ENCODE data around the gene CADM1.

- TF ChIP-seq CTCF (conservative IDR thresholded peaks at IDR 0.05; ENCODE audit: low read depth, low read length) (no peak), EZH2 (IDR thresholded peaks at IDR 0.05; ENCODE audit: borderline replicate concordance, low read depth, low read length, poor library complexity, severe bottlenecking) (no peak)
Observed at GRCh38 chr11:115155320-115155719, 348.9 kb downstream of the CADM1 start.
